Gastroesophageal sphincter (tissue), 3 donors: ENCODE measurements around the gene TMEM163.

ENCODE experiments used
- POLR2AphosphoS5 ChIP-seq: sonication (generic); formaldehyde crosslinking; IDR thresholded peaks from one replicate; pipeline ENCODE4 v1.6.1; 2017; ENCODE audit warnings: antibody characterized with exemption
- TF ChIP-seq, protein P1 (sequence below), 4 experiments: fragments of 200-600 bp in 2 of 4; fragments of 450-650 bp in 2 of 4; sonication (generic) in 1 of 4; IDR thresholded peaks; one replicate each; pipeline ENCODE4 v1.5.1; 2017 to 2019; ENCODE audit warnings: antibody characterized with exemption in 4 of 4, mild to moderate bottlenecking in 2 of 4, moderate library complexity in 2 of 4

DNA sequence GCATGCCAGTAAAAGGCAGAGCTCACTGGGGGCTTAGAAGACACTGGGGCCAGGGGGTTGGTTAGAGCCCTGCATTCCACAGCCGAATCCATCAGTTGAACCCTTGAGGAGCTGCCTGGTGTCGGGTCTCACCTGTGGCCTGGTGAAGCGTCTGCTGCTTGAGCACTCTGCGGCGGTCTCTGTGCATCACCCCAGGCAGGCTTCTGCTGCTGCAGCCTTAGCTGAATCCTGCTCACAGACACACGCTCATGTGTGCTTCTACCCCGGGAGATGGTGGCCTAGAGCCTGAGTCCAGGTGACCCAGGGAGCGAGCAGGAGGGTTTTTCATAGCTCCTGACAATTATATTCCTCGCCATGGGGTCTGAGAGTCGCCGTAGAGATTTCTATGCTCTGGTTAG, 272.8 kb downstream of the TMEM163 start:
- TF ChIP-seq, protein P1, sequence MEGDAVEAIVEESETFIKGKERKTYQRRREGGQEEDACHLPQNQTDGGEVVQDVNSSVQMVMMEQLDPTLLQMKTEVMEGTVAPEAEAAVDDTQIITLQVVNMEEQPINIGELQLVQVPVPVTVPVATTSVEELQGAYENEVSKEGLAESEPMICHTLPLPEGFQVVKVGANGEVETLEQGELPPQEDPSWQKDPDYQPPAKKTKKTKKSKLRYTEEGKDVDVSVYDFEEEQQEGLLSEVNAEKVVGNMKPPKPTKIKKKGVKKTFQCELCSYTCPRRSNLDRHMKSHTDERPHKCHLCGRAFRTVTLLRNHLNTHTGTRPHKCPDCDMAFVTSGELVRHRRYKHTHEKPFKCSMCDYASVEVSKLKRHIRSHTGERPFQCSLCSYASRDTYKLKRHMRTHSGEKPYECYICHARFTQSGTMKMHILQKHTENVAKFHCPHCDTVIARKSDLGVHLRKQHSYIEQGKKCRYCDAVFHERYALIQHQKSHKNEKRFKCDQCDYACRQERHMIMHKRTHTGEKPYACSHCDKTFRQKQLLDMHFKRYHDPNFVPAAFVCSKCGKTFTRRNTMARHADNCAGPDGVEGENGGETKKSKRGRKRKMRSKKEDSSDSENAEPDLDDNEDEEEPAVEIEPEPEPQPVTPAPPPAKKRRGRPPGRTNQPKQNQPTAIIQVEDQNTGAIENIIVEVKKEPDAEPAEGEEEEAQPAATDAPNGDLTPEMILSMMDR (IDR thresholded peaks at IDR 0.05), result no peak
- no peak for TF ChIP-seq POLR2AphosphoS5
